NCI-H187 treated with DMSO at 0.1 percent for 48 hours (cell line): ENCODE results near the gene NAA35.
"Not testable (repeated sequence)": the region's sequence is repeated elsewhere in the genome, so short reads cannot be mapped to it uniquely, and the experiment has no call there.

ENCODE experiments used
- DNase-seq: peaks from one replicate; lab custom pipeline; 2025; lab: John Stamatoyannopoulos, UW

The NAA35 gene

DNA sequence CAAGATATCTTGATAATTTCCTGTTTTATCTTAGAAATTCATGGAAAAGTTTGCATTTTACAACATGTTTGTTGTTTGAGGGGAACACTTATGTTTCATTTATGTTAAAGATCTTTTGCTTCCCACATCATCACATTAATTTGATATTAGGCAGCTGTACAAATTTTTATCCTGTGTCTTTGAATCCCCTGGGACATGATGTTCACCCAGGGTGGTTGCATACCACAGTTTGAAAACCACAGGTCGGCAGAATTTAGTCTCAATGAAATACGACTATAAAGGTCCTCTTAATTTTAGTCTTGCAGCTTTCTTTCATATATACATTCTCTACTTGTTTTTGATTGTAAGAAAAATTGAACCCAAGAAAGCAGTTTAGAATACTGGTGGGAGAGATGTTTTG, 3.7 kb downstream of the NAA35 start:
- DNase-seq, result no peak

DNA sequence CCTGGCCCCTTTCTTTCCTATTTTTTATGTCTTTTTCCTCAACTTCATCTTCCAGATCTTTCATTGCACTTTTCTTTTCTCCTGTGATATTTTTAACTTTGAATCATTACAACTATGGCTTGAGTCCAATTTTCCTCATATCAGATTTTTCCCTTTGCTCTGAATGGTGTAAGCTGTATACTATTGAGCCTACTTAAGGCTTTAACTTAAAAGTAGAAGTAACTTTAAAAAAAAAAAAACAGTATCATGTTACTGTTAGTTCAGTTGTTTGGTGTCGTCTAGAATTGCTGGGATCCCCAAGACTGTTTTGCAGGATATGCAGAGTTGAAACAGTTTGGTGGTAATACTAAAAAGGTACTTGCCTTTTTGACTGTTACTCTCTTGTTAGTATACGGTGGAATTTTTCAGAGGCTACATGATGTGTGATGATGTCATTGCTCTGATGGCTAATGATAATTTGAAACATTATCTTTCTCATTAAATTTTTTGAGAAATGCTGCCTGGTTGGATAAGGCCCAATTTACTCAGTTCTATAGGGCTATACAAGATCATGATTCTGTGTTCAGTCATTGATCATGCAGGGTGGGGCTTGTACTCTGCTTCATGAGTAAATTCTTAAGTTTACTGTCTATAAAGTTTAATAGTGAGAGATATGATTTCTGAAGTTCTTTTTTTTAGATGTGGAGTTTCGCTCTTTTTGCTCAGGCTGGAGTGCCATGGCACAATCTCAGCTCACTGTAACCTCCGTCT, 8.8 kb downstream of the NAA35 start:
- no peak for DNase-seq

DNA sequence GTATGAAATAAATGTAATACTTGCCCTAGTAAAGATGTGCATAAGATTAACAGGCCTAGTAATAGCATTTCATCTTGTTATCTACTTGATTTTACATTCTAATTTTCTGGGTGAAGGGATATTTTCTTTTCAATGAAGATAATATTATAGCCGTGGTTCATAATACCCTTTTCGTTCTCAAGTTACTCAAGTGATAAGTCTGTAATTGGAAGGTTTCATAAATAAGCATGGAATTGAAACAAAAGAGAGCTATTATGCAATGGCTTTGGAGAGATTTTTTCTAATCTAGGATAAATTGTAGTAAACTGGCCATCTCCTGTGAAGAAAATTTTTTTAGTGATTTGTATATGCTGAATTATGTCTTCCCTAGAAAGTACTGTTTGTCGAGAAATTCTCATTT, 19.0 kb downstream of the NAA35 start:
- no peak for DNase-seq

DNA sequence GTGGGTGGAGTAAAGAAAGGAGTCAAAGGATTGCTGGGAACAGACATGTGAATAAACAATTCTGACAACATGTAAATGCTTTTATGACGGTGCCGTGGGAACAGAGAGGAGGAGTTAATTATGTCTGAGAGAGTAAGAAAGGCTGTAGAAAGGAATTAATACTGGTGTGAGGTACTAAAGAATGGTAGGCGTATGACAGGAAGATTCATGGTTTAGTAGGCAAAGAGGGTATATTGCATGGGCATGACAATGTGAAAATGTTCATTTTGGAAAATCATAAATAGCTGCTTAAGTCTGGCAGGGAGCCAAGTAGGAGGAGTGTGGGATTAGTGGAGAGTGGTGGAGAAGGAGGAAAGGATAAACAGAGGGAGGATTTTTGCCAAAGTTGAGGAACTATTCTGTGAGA, 19.7 kb downstream of the NAA35 start:
- no peak for DNase-seq

DNA sequence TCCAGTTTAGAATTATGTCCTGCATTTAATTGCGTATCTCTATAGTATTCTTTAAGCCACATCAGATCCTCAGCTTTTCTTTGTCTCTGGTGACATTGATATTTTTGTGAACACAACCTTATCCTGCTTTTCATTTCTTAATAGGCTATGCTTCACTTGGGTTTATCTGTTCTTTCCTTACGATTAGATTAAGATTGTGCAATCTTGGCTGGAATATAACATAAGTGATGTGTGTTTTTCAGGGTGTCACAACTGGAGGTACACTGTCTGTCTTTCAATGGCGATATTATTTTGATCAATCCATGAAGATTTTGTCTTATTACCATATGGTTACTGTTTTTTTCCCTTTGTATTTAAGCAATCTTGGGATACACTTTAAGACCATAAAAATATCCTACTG, 23.6 kb downstream of the NAA35 start:
- DNase-seq, result no peak

DNA sequence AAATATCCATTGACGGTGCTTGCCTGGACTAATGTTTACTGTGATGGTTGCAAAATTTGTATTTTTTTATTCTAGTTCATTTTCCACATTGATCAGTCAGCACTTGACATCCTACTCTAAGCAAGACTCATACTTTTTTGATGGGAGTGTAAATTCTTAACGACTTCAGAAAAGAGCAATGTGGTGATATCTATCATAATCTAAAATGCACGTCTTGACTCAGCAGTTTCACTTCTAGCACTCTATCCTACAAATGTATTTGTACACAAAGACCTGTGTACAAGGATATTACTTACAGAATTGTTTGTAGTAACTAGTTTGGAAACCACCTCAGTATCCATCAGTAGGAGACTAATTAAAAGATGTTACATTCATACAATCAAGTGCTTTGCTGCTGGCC, 24.0 kb downstream of the NAA35 start:
- no peak for DNase-seq

DNA sequence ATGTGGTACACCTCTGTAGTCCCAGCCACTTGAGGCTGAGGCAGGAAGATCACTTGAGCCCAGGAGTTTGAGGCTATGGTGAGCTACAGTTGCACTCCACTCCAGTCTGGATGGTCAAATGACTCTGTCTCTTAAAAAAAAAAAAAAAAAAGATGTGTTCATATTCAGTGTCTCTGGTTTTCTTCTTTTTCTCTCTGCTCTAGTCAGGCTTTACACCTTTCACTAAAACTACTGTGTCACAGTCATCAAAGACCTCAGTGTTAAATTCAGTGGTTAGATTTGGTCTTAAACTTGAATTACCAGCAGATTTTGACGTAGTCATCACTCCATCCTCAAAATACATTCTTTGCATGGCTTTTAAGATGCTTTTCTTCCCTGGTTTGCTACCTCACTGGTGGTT, 28.8 kb downstream of the NAA35 start:
- no peak for DNase-seq

DNA sequence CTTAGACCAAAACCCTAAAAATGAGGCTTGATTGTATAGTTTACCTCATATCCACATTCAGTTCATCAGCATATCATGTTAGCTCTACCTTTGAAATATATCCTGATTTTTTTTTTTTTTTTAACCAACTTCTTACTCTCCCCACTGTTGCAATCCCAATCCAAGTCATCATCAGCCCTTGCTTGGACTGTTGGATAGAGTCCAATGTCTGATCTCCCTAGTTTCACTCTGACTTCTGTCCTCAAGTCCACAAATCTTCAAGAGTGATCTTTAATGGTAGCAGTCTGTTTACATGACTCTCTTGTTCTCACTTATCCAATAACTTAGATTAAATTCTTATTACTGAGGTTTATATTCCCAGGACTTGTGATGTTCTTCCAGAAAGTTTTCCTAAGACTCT, 30.8 kb downstream of the NAA35 start:
- DNase-seq, result no peak

DNA sequence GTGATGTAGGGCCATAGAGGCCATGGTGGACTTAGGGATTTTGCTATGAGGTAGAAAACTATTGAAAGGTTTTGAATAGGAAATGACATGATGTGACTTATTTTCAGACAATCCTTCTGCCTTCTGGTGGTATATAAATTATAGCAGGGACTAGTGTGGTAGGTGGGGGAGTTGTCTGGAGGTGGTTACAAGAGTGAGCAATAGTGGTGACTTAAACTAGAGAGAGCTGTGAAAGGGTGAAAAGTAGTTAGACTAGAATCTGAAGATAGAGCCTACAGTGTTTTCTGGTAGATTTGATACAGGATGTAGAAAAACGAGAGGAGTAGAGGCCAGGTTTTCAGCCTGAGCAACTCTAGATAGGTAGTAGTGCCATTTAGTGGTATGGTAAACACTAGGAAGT, 32.3 kb downstream of the NAA35 start:
- DNase-seq, result no peak

DNA sequence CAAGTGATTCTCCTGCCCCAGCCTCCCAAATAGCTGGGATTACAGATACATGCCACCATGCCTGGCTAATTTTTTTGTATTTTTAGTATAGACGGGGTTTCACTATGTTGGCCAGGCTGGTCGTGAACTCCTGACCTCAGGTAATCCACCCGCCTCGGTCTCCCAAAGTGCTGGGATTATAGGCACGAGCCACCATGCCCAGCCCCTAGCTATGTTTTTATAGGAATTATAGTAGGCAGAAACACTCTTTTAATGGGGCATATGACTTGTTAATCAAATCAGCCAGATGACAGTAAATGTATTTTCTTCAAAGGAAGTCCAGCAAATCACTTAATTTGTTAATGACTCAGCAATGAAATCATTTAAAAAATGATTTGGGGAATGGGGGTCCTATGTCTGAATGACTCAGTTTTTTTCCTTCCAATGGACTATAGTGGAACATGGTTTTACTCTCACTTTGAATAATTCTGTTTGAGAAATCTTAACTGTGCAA, 33.2 kb downstream of the NAA35 start:
- not testable (repeated sequence) for DNase-seq

DNA sequence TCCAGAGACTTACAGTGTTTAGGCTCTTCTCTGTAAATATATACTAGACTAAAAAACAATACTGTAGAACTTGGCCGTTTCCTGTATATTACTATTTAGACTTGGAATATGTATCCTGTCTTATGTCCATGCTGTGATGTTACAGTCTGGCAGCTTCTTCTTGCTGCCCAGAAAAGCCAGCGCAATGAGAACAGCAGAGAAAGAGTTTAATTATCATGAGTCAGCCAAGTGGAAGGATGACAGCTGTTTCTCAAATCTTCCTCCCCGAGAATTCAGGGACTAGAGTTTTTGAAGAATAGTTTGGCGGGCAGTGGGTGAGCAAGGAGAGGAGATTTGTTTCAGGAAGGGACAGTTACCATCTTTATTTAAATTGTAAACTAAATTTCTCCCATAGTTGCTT, 37.5 kb downstream of the NAA35 start:
- no peak for DNase-seq

DNA sequence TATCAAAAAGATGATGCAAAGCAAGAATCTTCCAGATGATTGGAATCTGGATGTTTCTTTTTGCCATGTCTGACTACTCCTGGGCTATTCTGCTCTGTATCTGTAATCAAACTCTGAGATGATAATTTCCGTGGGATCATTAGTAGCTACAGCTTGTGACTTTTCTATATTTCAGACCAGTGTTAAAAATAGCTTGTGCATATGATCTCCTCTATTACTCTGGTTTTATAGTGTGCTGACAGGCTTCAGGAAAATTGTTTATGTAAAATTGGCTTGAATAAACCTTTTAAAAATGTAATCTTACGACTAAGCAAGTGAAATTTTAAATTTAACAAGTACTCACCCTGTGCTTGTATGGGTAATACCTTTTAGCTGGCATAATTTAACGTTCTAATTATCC, 40.4 kb downstream of the NAA35 start:
- DNase-seq, result no peak

DNA sequence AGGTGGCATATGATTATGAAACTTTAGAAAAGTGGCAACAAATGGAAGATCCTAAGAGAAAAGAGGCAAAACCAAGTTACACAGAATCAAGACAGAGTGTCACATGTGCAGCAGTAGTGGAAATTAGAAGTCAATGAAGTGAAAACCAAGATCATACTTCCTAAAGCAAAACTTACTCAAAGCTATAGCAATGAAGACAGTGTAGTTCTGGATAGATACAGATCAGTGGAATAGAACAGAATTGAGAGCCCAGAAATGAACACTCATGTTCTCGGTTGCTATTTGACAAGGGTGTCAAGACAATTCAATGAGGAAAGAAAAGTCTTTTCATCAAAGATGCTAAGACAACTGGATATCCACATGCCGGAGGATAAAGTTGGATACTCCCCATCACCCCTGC, 43.5 kb downstream of the NAA35 start:
- DNase-seq, result no peak

DNA sequence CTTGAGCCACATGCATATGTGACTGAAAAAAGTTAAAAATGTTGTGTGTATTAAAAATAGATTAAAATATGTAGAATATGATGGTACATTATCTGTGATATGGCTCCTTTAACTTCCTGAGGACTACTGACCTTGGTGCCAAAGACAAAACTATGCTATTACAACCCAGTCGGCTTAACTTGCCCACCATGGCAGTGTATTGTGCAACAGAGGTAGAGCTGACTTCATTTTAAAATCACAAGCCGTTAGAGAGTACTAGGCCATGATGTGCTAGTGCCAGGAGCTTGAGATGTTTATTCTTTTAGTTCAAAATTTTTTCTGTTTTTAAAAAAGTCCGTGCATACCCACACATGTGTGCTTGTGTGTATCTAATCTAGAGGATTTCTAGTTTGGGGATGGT, 46.3 kb downstream of the NAA35 start:
- DNase-seq, result no peak

DNA sequence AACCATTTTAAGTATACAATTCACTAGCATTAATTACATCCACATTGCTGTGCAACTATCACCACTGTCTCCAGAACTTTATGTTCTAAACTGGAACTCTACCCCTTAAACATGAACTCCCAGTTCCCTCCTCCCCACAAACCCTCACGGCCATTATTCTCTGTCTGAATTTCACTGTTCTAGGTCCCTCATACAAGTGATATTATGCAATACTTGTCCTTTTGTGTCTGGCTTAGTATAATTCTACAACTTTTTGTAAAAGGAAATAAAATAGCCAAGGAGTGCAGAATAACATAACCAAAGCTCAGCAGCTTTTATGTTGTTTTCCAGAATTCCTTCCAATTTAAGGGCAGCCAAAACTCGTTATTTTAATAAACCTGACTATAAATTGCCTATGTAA, 53.2 kb downstream of the NAA35 start:
- DNase-seq, result no peak

DNA sequence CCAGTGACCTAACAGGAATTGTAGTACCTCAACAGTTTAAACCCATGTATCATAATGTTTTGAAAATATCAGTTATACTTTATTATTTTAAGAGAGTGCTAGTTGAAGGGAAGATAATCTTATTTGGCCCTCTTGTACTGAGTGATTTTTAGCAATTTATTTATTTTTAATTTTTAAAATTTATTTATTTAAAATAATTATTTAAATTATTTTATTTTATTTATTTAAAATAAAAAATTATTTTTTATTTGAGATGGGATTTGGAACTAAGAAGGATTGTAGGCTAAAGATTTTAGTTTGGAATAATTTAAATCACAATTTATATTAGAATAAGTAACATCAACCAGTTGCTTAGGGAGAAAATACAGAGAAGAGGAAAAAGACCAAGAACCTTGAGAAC, 54.2 kb downstream of the NAA35 start:
- no peak for DNase-seq

DNA sequence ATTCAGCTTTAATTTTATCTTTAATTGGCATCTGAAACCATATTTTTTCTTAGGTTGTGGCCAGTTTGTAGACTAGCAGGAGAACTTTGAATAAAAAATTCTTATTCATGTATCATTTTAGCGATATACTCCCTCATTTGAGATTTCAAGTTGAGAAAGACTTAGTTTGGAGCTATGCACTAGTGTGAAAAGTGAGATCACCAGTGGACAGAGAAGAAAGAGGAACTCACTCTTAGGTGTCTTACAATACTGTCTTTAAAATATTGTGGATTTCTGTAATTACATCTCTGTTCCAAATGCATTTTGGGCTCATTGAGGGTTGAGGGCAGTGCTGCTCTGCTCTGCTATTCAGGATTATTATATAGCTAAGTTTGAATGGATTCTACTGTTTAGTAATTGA, 54.7 kb downstream of the NAA35 start:
- no peak for DNase-seq

DNA sequence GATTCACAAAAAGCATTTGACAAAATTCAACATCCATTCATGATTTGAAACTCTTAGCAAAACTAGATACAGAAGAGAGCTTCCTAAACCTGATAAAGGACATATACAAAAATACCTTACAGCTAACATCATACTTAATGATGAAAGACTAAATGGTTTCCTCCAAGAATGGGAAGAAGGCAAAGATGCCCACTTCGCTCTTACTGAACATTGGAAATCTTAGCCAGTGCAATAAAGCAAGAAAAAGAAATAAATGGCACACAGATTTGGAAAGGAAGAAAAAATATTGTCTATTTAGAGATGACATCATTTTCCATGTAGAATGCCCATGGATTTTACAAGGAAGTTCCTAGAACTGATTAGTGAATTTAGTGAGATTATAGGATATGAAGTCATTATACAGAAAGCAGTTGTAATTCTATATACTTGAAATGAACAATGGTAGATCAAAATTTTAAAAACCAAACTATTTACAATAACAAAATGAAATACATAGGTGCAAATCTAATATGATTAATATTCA, 64.4 kb downstream of the NAA35 start:
- no peak for DNase-seq

DNA sequence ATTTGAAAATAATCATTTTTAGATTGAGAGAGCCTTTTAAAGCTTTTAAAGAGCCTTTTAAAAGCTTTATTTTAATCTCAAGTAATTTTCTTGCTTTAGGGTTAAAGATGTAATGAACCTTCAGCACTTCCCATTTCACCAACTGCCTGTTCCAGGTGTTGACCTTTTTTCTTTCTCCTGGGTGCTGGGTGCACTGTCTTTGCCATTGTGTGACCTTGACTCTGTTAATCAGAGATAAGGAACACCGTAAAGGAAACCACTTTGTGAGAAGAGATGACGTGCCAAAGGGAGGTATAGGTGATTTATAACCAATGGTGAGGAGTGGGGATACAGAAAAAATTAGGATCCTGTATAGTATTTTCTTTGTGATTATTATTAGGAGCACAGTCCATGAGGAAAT, 68.2 kb downstream of the NAA35 start:
- no peak for DNase-seq

DNA sequence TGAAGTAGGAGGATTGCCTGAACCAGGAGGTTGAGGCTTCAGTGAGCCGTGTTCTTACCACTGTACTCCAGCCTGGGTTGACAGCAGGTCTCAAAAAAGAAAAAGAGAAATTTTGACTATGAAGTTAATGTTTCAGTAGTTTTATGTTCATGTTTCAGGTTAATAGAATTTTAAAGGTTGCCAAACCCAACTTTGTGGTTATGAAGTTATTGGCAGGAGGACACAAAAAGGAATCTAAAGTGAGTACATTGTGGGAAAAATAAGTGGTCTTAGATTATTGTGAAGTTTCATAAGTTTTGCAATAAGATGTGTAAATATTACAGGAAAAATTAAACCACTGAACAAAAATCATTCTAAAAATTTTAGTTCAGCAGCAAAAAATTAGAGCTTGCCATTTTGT, 79.8 kb downstream of the NAA35 start:
- no peak for DNase-seq

DNA sequence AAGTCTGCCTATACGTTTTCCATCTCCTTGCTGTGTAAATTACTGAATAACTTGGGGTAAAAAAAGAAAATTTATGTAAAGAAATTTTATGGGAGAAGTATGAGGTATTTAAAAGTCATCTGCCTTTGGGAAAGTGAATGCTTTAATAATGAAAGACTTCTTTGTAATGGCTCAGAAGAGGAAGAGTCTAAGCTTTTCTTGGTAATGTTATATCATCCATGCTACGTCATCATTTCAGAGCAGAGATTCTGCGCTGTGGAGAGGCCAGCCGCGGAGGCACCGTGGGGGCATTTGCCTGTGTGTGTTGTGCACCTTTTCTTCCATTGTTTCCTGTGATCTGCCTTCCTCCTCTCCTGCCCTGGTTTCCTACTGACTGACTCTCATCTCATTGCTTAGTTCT, 80.2 kb downstream of the NAA35 start:
- no peak for DNase-seq

DNA sequence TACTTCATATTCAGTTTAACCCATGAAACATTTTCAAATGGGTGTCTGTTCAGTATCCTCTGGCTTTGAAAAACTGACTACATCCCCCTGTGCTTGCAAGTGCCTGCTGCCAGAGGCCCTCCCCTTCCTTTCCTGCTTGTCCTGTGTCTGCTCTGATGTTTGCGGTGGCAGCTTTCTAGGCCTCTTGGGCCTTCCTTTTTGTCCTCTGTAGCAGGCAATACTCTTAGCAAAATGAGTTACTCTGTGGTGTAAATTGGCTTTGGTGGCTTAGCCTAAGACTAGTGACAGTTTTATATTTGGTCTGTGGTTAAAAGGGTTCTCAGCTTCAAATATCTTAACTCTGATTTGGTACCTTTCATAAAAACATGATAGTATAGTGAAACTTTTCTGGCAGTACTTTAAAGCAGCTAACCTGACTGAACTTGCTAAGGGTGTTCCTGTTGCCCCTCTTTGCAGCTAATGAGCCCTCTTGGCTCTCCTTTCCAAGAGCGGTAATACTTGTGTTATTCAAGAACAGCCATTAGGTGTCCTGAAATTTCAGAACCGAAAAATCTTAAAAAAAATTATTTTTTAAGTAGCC, 81.8 kb downstream of the NAA35 start:
- DNase-seq, result no peak

DNA sequence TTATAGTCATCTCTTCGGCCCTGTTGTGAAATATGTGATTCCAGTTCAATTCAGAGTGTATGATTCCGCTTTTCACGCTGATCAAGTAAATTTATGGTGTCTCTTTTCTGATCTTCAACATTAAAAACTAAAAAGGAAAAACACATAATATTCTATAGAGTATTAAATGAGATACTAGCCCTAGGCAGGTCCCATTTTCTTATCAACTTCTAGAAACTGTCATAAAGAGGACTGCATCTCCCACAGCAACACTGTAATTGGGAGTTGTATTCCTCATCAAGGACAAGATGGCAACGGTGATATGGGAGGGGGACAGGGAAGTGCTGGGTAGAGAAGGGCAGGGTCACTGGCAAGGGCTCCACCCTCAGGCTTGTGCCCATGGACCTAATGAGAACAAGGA, 86.8 kb downstream of the NAA35 start:
- no peak for DNase-seq
